GM18861 (cell line): ENCODE data around the gene PNPLA3.
"Not testable (repeated sequence)": the region's sequence is repeated elsewhere in the genome, so short reads cannot be mapped to it uniquely, and the experiment has no call there.

Experiments
- ATAC-seq: cut with Tn5 transposase; IDR thresholded peaks from one replicate; pipeline ENCODE4 v1.9.1; 2021; ENCODE audit not compliant: unreplicated experiment

PNPLA3 gene

DNA sequence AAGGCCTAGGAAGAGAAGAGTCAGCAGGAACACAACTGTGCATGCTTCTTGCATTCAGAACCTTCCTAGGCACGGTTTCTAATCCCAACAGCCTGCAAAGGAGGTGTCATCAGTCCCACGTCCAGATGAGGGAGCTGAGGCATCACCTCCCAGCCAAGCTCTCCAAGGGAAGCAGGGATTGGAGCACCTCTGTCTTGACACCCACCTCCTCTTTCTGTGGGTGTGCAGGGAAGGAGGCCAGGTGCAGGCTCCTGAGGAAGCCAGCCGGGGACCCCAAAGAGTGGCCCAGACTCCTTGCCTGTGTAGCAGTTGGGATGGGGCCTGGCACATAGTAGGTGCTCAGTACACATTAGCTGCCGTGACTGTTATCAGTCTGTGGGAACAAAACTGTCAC is 33.7 kb upstream of the PNPLA3 start:
- no peak for ATAC-seq

DNA sequence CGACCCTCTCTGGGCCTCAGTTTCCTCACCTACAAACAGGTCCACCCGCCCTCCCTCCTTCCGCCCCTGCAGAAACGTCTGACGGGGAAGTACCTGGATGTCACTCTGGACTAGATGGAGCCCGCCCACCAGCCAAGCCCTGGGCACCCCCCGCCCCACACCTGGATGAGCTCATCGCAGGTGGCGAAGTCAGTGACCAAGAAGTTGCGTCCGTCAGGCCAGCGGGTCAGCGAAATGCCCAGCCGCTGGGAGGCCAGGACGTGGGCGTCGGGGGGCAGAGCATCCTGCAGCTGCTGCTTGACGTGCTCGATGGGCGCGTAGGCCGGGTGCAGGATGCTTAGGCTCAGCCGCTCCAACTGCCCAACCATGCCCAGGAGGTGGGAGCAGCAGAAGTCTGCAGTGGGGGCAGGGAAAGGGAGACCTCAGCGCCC is 32.7 kb upstream of the PNPLA3 start:
- ATAC-seq = no peak

GRCh38 chr22:43891360-43892182 is 32.0 kb upstream of the PNPLA3 start, which contains the start of gene PNPLA5:
Gene PNPLA5, minus strand, starts transcription at chr22:43892013. Its CDS starts 133 bp downstream, at chr22:43891880.
- ATAC-seq = no peak

GRCh38 chr22:43892183-43892894 is 31.3 kb upstream of the PNPLA3 start:
- ATAC-seq = no peak

DNA sequence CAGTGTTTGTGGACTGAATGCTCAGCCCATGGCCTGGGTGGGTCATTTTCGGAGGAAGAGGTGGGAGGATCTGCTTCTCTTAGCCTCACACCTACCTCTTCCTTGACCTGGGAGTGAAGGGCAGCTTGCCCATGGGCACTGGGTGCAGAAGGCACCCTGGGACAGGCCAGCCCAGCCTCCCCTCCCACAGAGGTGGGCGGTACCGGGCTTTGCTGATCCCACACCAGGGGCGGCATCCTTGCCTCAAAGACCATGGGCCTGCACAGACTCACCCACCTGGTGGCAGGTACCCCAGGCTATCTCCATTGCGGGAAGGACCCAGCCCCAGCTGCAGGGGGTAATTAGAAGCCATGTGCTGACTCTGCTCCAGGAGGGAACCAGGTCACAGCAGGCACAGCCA is 30.3 kb upstream of the PNPLA3 start:
- no peak for ATAC-seq

- no peak for ATAC-seq
Observed at GRCh38 chr22:43894122-43894521, 29.5 kb upstream of the PNPLA3 start.

GRCh38 chr22:43895986-43896645 is 27.5 kb upstream of the PNPLA3 start:
- no peak for ATAC-seq

DNA sequence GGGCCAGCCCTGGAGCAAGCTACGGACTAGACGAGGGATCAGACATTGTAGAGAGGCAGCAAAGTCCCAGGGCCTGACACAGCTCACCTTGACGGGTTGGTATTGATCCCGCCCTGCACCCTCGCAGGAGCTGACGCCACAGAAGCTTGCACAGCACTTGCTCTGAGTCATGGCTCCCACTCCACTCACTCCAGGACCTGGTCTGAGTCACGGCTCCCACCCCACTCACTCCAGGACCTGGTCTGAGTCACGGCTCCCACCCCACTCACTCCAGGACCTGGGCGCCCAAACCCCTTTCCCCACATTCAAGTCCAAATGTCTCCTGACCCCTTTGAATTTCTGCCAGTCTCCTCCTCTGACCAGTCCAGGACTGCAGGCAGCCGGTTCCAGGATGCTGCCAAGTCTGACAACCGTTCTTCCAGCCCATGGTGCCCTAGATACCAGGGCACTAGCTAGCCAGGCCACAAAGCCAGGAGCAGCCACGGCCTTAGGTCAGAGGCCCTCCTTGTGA is 25.8 kb upstream of the PNPLA3 start:
- ATAC-seq = no peak

- no peak for ATAC-seq
Observed at GRCh38 chr22:43900206-43900605, 23.4 kb upstream of the PNPLA3 start.

DNA sequence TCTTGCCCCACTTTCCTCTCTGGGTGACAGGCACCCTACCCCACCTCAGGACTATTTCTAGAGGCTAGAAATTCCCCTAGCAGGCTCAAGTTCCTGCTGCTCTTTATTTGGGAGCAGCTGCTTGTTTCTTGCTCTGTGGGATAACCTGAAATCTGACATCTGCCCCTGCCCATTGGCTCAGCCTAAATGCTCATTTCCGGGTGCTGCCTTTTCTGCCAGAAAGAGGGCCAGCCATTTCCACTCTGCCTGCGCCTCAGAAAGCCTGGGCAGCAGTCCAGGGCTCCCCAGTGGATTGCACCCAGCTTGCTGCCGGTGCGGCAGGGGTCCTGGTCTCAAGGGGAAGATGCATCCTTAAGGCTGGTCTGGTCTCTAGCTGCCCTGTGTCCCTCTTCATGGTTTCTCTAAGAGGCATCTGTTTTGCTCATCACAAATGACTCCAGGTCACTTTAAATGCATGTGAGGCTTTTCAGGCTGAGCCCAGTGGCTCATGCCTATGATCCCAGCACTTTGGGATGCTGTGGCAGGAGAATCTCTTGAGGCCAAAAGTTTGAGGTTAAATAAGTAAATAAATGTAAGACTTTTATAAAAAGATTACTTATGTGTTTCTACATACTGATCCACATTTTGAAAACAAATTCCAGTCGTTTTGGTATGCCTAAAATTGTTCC is 21.5 kb upstream of the PNPLA3 start:
- ATAC-seq = no peak

GRCh38 chr22:43903033-43903432 is 20.6 kb upstream of the PNPLA3 start:
- ATAC-seq = not testable (repeated sequence)

- not testable (repeated sequence) for ATAC-seq
Observed at GRCh38 chr22:43904412-43904811, 19.2 kb upstream of the PNPLA3 start.

GRCh38 chr22:43905681-43906080 is 17.9 kb upstream of the PNPLA3 start:
- ATAC-seq = no peak

DNA sequence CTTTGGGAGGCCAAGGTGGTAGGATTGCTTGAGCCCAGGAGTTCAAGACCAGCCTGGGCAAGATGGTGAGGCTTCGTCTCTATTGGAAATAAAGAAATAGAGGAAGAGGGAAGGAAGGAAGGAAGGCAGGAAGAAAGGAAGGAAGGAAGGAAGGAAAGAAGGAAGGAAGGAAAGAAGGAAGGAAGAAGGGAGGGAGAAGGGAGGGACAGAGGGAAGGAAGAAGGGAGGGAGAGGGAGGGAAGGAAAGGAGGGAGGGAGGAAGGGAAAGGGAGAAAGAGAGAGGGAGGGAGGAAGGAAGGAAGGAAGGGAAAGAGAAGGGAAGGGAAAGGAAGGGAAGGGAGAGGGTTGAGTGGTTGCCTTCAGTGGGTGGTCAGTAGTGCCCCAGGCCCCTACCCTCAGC is 13.9 kb upstream of the PNPLA3 start:
- ATAC-seq = no peak

DNA sequence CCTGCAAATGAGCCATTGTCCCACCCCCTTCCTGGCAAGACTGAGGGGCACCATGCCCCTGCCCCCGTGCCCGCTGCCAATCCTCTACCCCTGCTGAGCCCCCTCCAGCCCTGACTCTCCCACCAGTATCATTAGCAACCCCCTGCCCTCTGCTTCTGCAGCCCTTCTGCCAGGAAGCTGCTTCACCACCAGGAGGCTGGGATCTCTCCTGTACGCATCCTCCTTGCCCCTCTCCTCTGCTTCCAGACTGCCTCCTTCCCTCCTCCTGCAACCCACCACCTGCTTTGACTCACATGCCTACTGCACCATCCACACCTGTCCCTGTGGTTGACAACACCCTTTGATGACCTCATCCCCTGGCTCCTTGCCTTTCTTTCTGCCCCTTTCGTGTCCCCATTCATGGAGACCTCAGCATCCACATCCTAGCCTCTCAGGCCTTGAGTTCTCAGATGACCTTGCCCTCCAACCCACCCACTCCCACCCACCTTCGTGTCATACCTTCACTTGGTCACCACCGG is 13.4 kb upstream of the PNPLA3 start:
- no peak for ATAC-seq

GRCh38 chr22:43911351-43911750 is 12.3 kb upstream of the PNPLA3 start:
- ATAC-seq = no peak

DNA sequence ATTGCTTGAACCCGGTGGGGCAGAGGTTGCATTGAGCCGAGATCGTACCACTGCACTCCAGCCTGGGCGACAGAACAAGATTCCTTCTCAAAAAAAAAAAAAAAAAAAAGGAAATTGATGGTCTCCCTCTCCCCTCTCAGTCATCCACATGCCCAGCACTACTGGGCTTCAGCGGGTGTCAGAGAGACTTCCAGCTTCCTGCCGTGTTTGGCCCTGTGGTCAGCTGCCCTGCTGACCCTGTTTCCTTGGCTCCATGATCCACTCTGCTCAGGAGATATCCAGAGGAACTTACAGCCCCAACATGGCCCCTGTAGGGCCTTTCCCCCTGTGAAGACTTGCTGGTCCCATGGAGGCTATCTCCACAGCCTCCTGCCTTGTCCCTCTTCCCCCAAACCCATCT is 6.1 kb upstream of the PNPLA3 start:
- ATAC-seq = no peak

DNA sequence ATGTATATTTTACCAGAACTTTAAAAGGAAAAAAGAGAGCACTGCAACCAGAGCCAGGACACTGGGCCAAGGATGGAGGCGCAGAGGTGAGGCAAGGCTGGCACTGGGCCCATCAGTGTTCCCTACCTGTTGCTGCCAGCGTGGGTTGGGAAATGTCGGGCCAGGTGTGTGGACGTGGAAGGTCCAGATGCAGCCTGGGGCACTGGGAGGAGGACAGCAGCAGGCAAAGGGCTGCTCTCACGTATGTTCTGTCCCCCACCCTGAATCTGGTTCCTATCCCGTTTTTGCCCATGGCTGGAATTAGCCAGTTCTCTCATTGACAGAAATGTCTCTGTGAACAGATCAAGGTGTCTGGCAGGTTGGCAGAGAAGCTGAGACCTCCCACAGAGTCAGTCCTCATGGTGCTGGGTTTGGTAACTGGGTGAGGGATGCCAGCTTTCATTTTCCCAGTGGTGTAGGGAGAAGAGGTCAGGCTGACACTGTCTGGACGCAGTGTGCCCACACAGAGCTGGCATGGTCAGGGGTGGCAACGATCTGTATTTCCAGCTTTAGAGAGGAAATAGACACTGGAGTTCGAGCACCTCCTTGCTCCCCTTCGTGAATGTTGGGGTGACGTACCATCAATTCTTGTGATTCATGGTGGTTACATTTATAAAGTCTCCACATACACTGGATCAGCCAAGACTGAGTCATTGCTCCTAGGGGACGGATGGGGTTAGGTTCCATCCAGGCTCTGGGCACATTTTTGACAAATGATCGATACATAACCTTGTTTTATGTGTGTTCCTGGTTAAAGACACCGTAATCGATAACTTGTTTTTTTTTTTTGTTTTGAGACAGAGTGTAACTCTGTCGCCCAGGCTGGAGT is 4.3 kb upstream of the PNPLA3 start:
- ATAC-seq = no peak

DNA sequence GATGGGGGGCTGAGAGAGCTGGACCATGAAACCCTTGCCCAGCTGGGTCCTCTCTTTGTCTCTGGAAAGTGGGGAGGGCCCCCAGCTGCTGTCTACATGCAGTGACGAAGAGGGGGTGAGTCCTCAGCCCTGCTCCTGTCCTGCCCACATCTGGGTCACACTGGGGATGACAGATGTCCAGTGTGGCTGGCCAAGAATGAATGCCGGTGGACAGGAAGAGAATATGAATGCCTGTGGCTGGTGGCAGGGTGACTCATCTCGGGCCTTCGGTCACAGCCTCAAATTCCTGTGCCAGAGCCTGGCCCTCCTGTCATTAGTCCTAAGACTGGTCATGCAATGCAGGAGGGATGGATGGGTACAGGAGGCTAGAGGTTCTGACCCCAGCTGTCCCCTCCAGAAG is 2.2 kb upstream of the PNPLA3 start:
- no peak for ATAC-seq

DNA sequence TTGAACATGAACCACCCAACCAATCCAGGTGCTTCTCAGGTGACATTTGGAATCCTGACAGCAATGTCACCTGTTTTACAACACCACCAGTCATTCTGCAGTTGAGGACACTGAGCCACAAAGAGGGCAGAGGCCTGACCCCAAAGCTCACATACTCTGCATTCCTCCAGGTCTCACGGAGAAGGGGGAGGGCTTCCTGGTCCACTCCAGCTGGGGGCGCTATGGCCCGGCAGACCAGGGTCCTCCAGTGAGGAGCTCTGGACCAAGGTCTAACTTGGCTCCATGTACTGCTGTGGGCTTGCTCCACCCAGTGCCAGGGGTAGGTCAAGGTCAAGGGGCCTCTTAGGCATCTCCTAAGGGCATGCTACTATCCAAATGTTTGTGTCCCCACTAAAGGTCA is 1.5 kb upstream of the PNPLA3 start:
- no peak for ATAC-seq
